ENCODE data around the gene BANP. TPM values are rescaled to one million over a fixed set of nuclear protein-coding genes. Genes with fewer than 3 reads are reported as not detected.
"Not testable (repeated sequence)": the region's sequence is repeated elsewhere in the genome, so short reads cannot be mapped to it uniquely, and the experiment has no call there.

Gene BANP
- total RNA-seq, 1 experiment from 2014 or later = 37.2 TPM

GRCh38 chr16:88076211-88076931 is 125.1 kb downstream of the BANP start:
- H3K4me2 ChIP-seq (ENCODE audit: low read length) = no peak overlapping the region
- H3K9me3 ChIP-seq (ENCODE audit: control insufficient read depth in 1 of 2, insufficient read depth in 1 of 2, low read depth in 1 of 2, low read length in 2 of 2) = no peaks in the 10 kb centered on the region
- H3K79me2 ChIP-seq (ENCODE audit: insufficient read depth, low read length) = no peaks in the 10 kb centered on the region
- H4K20me1 ChIP-seq (ENCODE audit: insufficient read depth) = no peaks in the 10 kb centered on the region
- POLR2A ChIA-PET = no interaction called here
- intact Hi-C loops (cut with micrococcal nuclease) = no loop called here
- DNase-seq (ENCODE audit: low read depth, low spot score) = no peak
- BruUV-seq (replicated peaks) = no TSS peak
- H3K9me2 ChIP-seq (ENCODE audit: insufficient read depth) = no peaks in the 10 kb centered on the region
- H3K4me3 ChIP-seq (replicated peaks in 1 of 2; ENCODE audit: low read depth in 1 of 2, low read length in 2 of 2) = no peak overlapping the region
- H2AFZ ChIP-seq (ENCODE audit: low read depth, low read length, poor library complexity, severe bottlenecking) = no peak overlapping the region
- no peak overlapping the region for H3K27ac ChIP-seq (ENCODE audit: low read depth, low read length)
- no peak for TF ChIP-seq JUND (IDR thresholded peaks at IDR 0.05)
- no peak for TF ChIP-seq YY1 (IDR thresholded peaks at IDR 0.05; ENCODE audit: extremely low read depth, insufficient replicate concordance, low read depth, low read length)
- TF ChIP-seq ATF3 (IDR thresholded peaks at IDR 0.05) = no peak
- TF ChIP-seq CEBPB (IDR thresholded peaks at IDR 0.05; ENCODE audit: low read depth) = no peak
- no peak for TF ChIP-seq RAD21 (IDR thresholded peaks at IDR 0.05; ENCODE audit: low read depth)
- TF ChIP-seq CBX3 (IDR thresholded peaks at IDR 0.05; ENCODE audit: low read depth) = no peak
- TF ChIP-seq ELF1 (IDR thresholded peaks at IDR 0.05; ENCODE audit: borderline replicate concordance, low read depth) = no peak
- TF ChIP-seq SIN3A (IDR thresholded peaks at IDR 0.05; ENCODE audit: low read depth) = no peak
- no peak for TF ChIP-seq TCF7L2 (IDR thresholded peaks at IDR 0.05; ENCODE audit: borderline replicate concordance, extremely low read depth, insufficient read depth, insufficient read length)
- TF ChIP-seq POLR2A (IDR thresholded peaks at IDR 0.05; ENCODE audit: borderline replicate concordance, extremely low read depth, insufficient read depth, insufficient read length) = no peak
- no peak for TF ChIP-seq ZFX (IDR thresholded peaks at IDR 0.05)
- TF ChIP-seq REST (IDR thresholded peaks at IDR 0.05; ENCODE audit: low read depth) = no peak
- CTCF ChIA-PET = no interaction called here
- RAD21 ChIA-PET (ENCODE audit: low non-redundant PET in 1 of 2, low total read pairs in 2 of 2, uncharacterized antibody in 2 of 2, unreplicated experiment in 2 of 2) = no interaction called here
- no peaks in the 10 kb centered on the region for H3K27me3 ChIP-seq (ENCODE audit: insufficient read depth, low read length)
- H3K9ac ChIP-seq (ENCODE audit: low read length) = no peak overlapping the region
- no peaks in the 10 kb centered on the region; a peak in 1 of 4 replicates for H3K36me3 ChIP-seq (ENCODE audit: control insufficient read depth in 1 of 2, insufficient read depth in 2 of 2, low read length in 2 of 2)
- no peak for ATAC-seq
- no peaks in the 10 kb centered on the region for H3K4me1 ChIP-seq (ENCODE audit: control insufficient read depth in 1 of 2, insufficient read depth in 2 of 2, low read length in 2 of 2)

- H3K4me2 ChIP-seq (ENCODE audit: low read length); H3K4me1 ChIP-seq (ENCODE audit: control insufficient read depth in 1 of 2, insufficient read depth in 2 of 2, low read length in 2 of 2); DNase-seq (ENCODE audit: low read depth, low spot score); CTCF ChIA-PET; H3K27me3 ChIP-seq (ENCODE audit: insufficient read depth, low read length); H3K36me3 ChIP-seq (ENCODE audit: control insufficient read depth in 1 of 2, insufficient read depth in 2 of 2, low read length in 2 of 2); H4K20me1 ChIP-seq (ENCODE audit: insufficient read depth); H3K9me2 ChIP-seq (ENCODE audit: insufficient read depth); POLR2A ChIA-PET; H3K27ac ChIP-seq (ENCODE audit: low read depth, low read length); RAD21 ChIA-PET (ENCODE audit: low non-redundant PET in 1 of 2, low total read pairs in 2 of 2, uncharacterized antibody in 2 of 2, unreplicated experiment in 2 of 2); H3K4me3 ChIP-seq (replicated peaks in 1 of 2; ENCODE audit: low read depth in 1 of 2, low read length in 2 of 2); BruUV-seq (replicated peaks); H3K9ac ChIP-seq (ENCODE audit: low read length); H3K9me3 ChIP-seq (ENCODE audit: control insufficient read depth in 1 of 2, insufficient read depth in 1 of 2, low read depth in 1 of 2, low read length in 2 of 2); ATAC-seq; H3K79me2 ChIP-seq (ENCODE audit: insufficient read depth, low read length); intact Hi-C loops (cut with micrococcal nuclease); H2AFZ ChIP-seq (ENCODE audit: low read depth, low read length, poor library complexity, severe bottlenecking): not testable (repeated sequence)
Measured at GRCh38 chr16:88076932-88077320, 125.7 kb downstream of the BANP start.

All from HCT116 (cell line).